Fibroblast of lung (primary cell): ENCODE results near the gene CIAO2B. TPM values are rescaled to one million over a fixed set of nuclear protein-coding genes. Genes with fewer than 3 reads are reported as not detected.

Experiments used
- DNase-seq, 2 donors: peaks; one replicate each; pipeline versions ENCODE4 v3.0.0 to v3.0.0-alpha.2; 2010; ENCODE audit warnings: low read depth in 2 of 2
- H2AFZ ChIP-seq: 2 replicates; pipeline ENCODE4 v1.5.1; 2012; ENCODE audit warnings: low read length, control low read depth, inconsistent platforms
- H3K27ac ChIP-seq: 2 replicates; pipeline ENCODE4 v1.5.1; 2011; ENCODE audit warnings: low read length, control low read depth; ENCODE audit not compliant: insufficient read depth
- H3K27me3 ChIP-seq: 2 replicates; pipeline ENCODE4 v1.5.1; 2011; ENCODE audit warnings: mild to moderate bottlenecking, low read length; ENCODE audit not compliant: control insufficient read depth, insufficient read depth
- H3K36me3 ChIP-seq: 2 replicates; pipeline ENCODE4 v1.5.1; 2011; ENCODE audit warnings: low read length; ENCODE audit not compliant: control insufficient read depth, insufficient read depth
- H3K4me1 ChIP-seq: 2 replicates; pipeline ENCODE4 v1.5.1; 2011; ENCODE audit warnings: low read length; ENCODE audit not compliant: control insufficient read depth, insufficient read depth; ENCODE audit errors: extremely low read depth
- H3K4me2 ChIP-seq: 2 replicates; pipeline ENCODE4 v1.5.1; 2011; ENCODE audit warnings: low read length, control low read depth; ENCODE audit not compliant: insufficient read depth; ENCODE audit errors: extremely low read depth
- H3K4me3 ChIP-seq, 4 experiments: fragments of 200-600 bp in 1 of 4; sonication (generic) in 1 of 4; replicated peaks in 1 of 4; 2 replicates each; pipeline ENCODE4 v1.5.1; 2011 to 2016; ENCODE audit warnings: low read length in 4 of 4, low read depth in 3 of 4, mild to moderate bottlenecking in 3 of 4, control low read depth in 2 of 4, inconsistent platforms in 1 of 4, mixed read lengths in 1 of 4; ENCODE audit not compliant: insufficient read depth in 1 of 4; ENCODE audit errors: control extremely low read depth in 1 of 4
- H3K79me2 ChIP-seq: 2 replicates; pipeline ENCODE4 v1.5.1; 2012; ENCODE audit warnings: mild to moderate bottlenecking, low read length, inconsistent platforms; ENCODE audit not compliant: control insufficient read depth, insufficient read depth
- H3K9ac ChIP-seq: 2 replicates; pipeline ENCODE4 v1.5.1; 2011; ENCODE audit warnings: mild to moderate bottlenecking, low read length, control low read depth; ENCODE audit not compliant: insufficient read depth
- H3K9me3 ChIP-seq: 2 replicates; pipeline ENCODE4 v1.5.1; 2012; ENCODE audit warnings: low read depth, low read length; ENCODE audit not compliant: control insufficient read depth, insufficient read depth
- H4K20me1 ChIP-seq: 2 replicates; pipeline ENCODE4 v1.5.1; 2011; ENCODE audit warnings: low read length; ENCODE audit not compliant: control insufficient read depth, insufficient read depth; ENCODE audit errors: extremely low read depth
- CTCF ChIP-seq, 2 donors: IDR thresholded peaks in 1 of 2; conservative IDR thresholded peaks in 1 of 2; 1 replicate in 1 of 2; 2 replicates in 1 of 2; pipeline ENCODE4 v1.5.1; 2011 to 2012; ENCODE audit warnings: low read length in 2 of 2, control low read depth in 1 of 2, inconsistent platforms in 1 of 2, low read depth in 1 of 2, mild to moderate bottlenecking in 1 of 2
- EZH2 ChIP-seq: IDR thresholded peaks from 2 replicates; pipeline ENCODE4 v1.5.1; 2012; ENCODE audit warnings: low read length, control low read depth, mild to moderate bottlenecking; ENCODE audit errors: missing control alignments
- polyA plus RNA-seq, 2 donors: library from polyadenylated mRNA; depleted of rRNA in 1 of 2; stranded (reverse) in 1 of 2; unstranded in 1 of 2; fragments of >200 nt; gene quantifications; 2 replicates each; pipeline ENCODE4 v1.2.1, GENCODE V29; 2011 to 2012; ENCODE audit warnings: missing spikeins in 1 of 2
- total RNA-seq: library from RNA; depleted of rRNA; stranded (reverse); fragments of >200 nt; gene quantifications from 2 replicates; pipeline ENCODE4 v1.2.1, GENCODE V29; 2014

CIAO2B gene
- total and polyA plus RNA-seq, 2 donors (not counting 1 experiment from before 2014, with no cell fraction given) = 115 to 217 TPM

GRCh38 chr16:66926961-66927436 lies 7.2 kb downstream of the CIAO2B start:
- Histone ChIP-seq H3K4me1 (peaks cover 36% of the 10 kb centered on the region), H3K9me3 (no peaks in the 10 kb centered on the region), H3K9ac (no peak overlapping the region), H3K79me2 (no peaks in the 10 kb centered on the region), H3K4me2 (no peak overlapping the region), H2AFZ (no peak overlapping the region), H4K20me1 (no peaks in the 10 kb centered on the region), H3K36me3 (peaks cover under 1% of the 10 kb centered on the region), H3K27ac (peak overlapping the region; percentile 78), H3K4me3 (no peak overlapping the region), H3K27me3 (peaks cover 2% of the 10 kb centered on the region)
- peak; percentile 62 to 91 for DNase-seq
- TF ChIP-seq CTCF (conservative IDR thresholded peaks at IDR 0.05 in 1 of 2, IDR thresholded peaks at IDR 0.05 in 1 of 2; ENCODE audit: low read depth in 1 of 2, low read length in 2 of 2) (no peak), EZH2 (no peak)

GRCh38 chr16:66926171-66926947 lies 7.8 kb downstream of the CIAO2B start:
- peaks cover 36% of the 10 kb centered on the region for H3K4me1 ChIP-seq
- peak overlapping the region; percentile 23 for H3K4me2 ChIP-seq
- H3K9ac ChIP-seq = no peak overlapping the region
- peaks cover 3% of the 10 kb centered on the region for H3K36me3 ChIP-seq
- no peak overlapping the region for H2AFZ ChIP-seq
- H3K4me3 ChIP-seq = no peak overlapping the region
- peaks cover 2% of the 10 kb centered on the region for H3K27me3 ChIP-seq
- H3K79me2 ChIP-seq = no peaks in the 10 kb centered on the region
- DNase-seq = no peak
- no peak for TF ChIP-seq CTCF (conservative IDR thresholded peaks at IDR 0.05 in 1 of 2, IDR thresholded peaks at IDR 0.05 in 1 of 2; ENCODE audit: low read depth in 1 of 2, low read length in 2 of 2)
- TF ChIP-seq EZH2 = no peak
- peak overlapping the region; percentile 78 for H3K27ac ChIP-seq
- no peaks in the 10 kb centered on the region for H4K20me1 ChIP-seq
- H3K9me3 ChIP-seq = no peaks in the 10 kb centered on the region

- H3K79me2 ChIP-seq = no peaks in the 10 kb centered on the region
- H3K4me3 ChIP-seq = peak within 1 kb of the TSS in 3 of 4 experiments; percentile 46 to 67 (median 50)
- H2AFZ ChIP-seq = no peak within 1 kb of the TSS
- DNase-seq = peak; percentile 22 to 29
- peaks cover 3% of the 10 kb centered on the region for H3K36me3 ChIP-seq
- H3K27ac ChIP-seq = peak within 1 kb of the TSS; percentile 78
- H3K9ac ChIP-seq = peak within 1 kb of the TSS; percentile 57
- H3K27me3 ChIP-seq = peaks cover 2% of the 10 kb centered on the region
- no peaks in the 10 kb centered on the region for H3K9me3 ChIP-seq
- H3K4me1 ChIP-seq = peaks cover 36% of the 10 kb centered on the region
- peak within 1 kb of the TSS; percentile 83 for H3K4me2 ChIP-seq
- no peaks in the 10 kb centered on the region for H4K20me1 ChIP-seq
- TF ChIP-seq CTCF (conservative IDR thresholded peaks at IDR 0.05 in 1 of 2, IDR thresholded peaks at IDR 0.05 in 1 of 2; ENCODE audit: low read depth in 1 of 2, low read length in 2 of 2) (no peak), EZH2 (no peak)
Measured at GRCh38 chr16:66925322-66925840, 8.8 kb downstream of the CIAO2B start, which contains the start of gene RRAD. Gene RRAD, minus strand, starts transcription at chr16:66925535. Its CDS starts 356 bp downstream, at chr16:66925179.
